Fibroblast of mammary gland (primary cell): ENCODE data around the gene BCL11A.

Experiments
- DNase-seq: peaks from one replicate; pipeline ENCODE4 v3.0.0-alpha.2; 2010; ENCODE audit warnings: low read depth
- H3K4me3 ChIP-seq: 2 replicates; pipeline ENCODE4 v1.5.1; 2011; ENCODE audit warnings: low read depth, mild to moderate bottlenecking, low read length, moderate library complexity; ENCODE audit not compliant: control insufficient read depth
- TF ChIP-seq, protein P1 (sequence below): conservative IDR thresholded peaks from 2 replicates; pipeline ENCODE4 v1.5.1; 2011; ENCODE audit warnings: low read depth, low read length, inconsistent platforms; ENCODE audit not compliant: control insufficient read depth, insufficient read depth

Gene BCL11A

DNA sequence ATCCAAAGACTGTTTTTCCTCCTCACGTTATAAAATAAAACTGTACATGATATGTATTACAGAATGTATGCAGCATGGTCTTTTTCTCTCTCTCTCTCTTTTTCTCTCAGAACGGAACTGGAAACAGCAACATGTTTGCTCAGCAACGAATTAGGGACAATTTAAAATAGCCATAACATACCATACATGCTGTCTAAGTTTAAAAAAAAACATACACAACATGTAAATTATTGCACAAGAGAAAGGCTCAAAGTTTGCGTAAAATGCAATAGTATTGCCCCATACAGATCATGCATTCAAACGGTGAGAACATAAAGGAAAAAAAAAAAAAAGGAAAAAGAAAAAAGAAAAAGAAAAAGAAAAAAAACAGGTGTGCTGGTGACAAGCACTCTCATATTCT is 93.6 kb downstream of the BCL11A start:
- TF ChIP-seq, protein P1, sequence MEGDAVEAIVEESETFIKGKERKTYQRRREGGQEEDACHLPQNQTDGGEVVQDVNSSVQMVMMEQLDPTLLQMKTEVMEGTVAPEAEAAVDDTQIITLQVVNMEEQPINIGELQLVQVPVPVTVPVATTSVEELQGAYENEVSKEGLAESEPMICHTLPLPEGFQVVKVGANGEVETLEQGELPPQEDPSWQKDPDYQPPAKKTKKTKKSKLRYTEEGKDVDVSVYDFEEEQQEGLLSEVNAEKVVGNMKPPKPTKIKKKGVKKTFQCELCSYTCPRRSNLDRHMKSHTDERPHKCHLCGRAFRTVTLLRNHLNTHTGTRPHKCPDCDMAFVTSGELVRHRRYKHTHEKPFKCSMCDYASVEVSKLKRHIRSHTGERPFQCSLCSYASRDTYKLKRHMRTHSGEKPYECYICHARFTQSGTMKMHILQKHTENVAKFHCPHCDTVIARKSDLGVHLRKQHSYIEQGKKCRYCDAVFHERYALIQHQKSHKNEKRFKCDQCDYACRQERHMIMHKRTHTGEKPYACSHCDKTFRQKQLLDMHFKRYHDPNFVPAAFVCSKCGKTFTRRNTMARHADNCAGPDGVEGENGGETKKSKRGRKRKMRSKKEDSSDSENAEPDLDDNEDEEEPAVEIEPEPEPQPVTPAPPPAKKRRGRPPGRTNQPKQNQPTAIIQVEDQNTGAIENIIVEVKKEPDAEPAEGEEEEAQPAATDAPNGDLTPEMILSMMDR = no peak
- DNase-seq = no peak
- no peak overlapping the region for H3K4me3 ChIP-seq

DNA sequence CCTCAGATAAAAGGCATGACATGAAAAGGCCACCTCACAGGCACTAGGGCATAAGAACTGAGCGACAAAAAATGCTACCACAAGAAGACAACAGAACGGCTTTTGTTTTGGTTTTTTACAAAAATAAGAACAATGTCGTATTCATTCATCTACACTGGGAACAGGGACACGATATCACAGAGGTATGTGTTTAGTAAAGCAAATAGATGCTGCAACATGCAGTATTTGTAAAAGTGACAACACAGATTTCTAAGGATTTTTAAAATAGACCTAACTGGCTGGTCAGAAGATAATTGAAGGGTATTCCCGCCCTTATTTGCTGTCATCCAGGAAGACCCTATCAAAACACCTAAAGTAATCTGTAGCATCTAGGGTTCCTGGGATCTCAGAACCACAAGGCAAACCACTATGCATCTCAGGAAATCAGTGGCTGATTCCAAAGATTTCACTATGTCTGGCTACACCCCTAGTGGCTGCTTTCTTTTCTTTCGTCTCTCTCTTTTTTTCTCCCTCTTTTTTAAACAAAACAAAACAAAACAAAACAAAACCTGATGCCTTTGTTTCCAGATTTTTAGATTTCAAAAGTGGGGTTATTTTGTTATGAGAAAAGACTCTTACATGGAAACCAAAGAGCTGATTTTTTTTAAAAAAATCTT is 97.2 kb downstream of the BCL11A start:
- TF ChIP-seq, protein P1 = no peak
- DNase-seq = no peak

DNA sequence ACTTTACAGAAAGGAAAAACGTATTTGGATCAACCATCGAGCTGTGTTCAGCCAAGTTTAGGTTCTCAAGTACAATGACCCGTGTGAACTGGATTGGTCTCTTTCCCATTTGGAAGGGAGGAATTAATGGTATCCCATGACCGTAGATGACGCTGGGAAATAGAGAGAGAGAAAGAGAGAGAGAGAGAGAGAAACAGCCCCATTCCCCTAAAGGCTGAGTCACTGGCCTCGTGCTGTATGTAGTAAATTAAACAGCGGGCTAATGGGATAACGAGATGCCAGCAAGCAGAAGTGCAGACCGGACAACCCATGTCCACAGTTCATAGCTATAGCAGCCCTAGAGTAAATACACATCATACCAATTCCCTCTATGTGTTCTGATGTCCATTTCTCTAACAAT is 99.6 kb downstream of the BCL11A start:
- TF ChIP-seq, protein P1 = no peak
- DNase-seq = no peak
- H3K4me3 ChIP-seq = no peak overlapping the region

More for the DNA sequence above, 97.2 kb downstream of the BCL11A start:
- no peak overlapping the region for H3K4me3 ChIP-seq

DNA sequence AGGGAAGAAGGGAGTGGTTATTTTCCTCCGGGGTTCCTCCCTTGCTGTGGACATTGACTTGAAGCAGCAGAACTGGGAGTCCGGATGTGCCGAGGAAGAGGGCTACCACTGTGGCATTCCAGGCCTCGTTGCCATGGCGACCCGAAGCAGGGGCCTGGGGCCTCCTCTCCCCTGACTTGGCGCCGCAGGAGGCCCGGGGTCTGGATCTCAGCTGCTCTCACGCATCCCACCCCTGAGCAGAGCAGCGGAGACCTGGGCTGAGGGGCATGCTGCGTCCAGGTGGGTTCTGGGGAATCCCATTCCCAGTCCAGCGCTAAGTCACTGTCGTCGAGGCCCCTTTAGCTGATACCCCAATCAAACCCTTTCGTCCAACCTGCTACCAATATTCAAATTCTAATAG is 100.2 kb downstream of the BCL11A start:
- DNase-seq = no peak
- TF ChIP-seq, protein P1 = no peak

DNA sequence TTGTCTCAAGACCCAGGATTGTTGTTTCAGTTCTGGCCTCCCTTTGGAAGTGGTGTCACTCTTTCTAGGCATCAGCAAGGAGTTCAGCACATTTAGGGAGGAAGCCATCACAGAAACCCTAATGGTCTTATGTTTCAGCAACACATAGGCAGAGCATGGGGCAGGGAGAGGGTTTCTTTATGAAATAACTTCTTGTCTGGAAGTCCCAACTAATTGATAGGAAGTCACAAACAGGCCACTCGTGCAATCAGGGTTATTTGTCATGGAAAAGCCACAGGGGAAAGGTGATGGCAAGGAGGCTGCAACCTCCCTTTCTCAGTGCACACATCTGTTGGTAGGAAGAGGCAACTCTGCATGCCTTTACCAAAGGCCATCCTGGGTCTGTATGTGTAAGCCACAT is 103.0 kb downstream of the BCL11A start:
- DNase-seq = no peak
- TF ChIP-seq, protein P1 = no peak
- no peak overlapping the region for H3K4me3 ChIP-seq

More for the DNA sequence above, 100.2 kb downstream of the BCL11A start:
- H3K4me3 ChIP-seq = no peak overlapping the region

DNA sequence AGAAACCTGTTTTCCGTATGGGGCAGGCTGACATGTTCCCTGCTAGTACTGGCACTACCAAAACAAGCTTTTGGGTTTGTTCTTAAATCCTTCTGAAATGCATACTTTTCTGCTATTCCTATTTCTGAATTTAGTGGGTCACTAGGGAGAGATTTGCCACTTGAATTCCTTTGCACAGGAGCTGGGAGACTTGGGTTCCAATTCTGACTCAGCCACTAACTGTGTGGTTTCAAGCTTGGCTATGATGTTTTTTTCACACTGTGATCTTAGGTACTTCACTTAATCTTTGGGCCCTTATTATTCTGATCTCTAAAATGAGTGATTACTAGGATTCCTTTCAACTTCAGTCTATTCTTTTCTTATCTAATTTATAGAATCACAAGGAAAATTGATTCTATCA is 105.5 kb downstream of the BCL11A start:
- TF ChIP-seq, protein P1 = no peak
- DNase-seq = no peak
- H3K4me3 ChIP-seq = no peak overlapping the region

DNA sequence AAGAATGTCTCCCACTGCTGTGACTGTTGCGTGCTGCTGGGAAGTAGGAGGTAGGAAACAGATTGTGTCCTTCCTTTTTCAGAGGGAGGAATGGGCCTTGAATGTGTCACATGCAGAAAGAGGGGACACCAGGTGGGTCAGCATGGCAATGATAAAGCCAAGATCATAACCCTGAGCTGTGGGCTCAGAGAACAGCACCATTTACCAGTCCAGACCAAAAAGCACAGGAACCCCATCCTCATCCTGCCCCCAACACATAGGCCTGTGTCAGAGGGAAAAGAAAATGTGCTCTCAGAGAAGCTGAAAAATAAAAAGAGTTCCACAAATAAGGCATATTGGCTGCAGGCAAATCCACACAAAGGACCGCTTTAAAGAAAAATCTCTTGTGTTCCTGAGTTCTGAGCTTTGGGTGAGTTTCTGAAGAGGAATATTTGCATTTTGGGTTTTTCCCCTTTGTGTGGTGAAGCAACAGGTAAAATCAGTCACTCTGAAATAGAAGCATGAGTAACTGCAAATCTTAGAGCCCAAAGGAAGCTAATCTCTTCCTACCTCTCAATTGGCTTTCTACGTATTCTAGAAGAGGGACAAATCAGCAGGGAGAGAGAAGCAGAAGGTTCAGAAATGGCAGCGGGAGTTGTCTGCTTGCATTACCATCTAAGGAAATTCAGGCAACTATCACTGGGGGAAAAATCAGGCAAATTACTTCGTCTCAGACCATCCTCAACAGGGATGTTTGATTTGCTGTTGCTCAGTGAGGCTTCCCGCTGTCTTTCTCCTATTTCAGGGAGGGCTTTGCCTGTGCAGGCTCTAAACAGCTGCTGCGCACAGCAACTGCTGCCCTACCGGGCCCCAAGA is 106.8 kb downstream of the BCL11A start:
- TF ChIP-seq, protein P1 = no peak
- no peak for DNase-seq
- no peak overlapping the region for H3K4me3 ChIP-seq
